ENCODE measurements around the gene KIAA0930. TPM values are rescaled to one million over a fixed set of nuclear protein-coding genes. Genes with fewer than 3 reads are reported as not detected.

The KIAA0930 gene
- total RNA-seq, 1 donor from 2014 or later = 31.5 TPM

- DNase-seq (ENCODE audit: low spot score) = no peak
Measured at GRCh38 chr22:45238076-45238956, 2.4 kb downstream of the KIAA0930 start.

- no peak for DNase-seq (ENCODE audit: low spot score)
Measured at GRCh38 chr22:45237065-45237990, 3.4 kb downstream of the KIAA0930 start.

GRCh38 chr22:45235851-45236342 is 4.8 kb downstream of the KIAA0930 start:
- DNase-seq (ENCODE audit: low spot score) = no peak

- DNase-seq (ENCODE audit: low spot score) = peak; percentile 41
Measured at GRCh38 chr22:45235101-45235777, 5.5 kb downstream of the KIAA0930 start.

GRCh38 chr22:45233827-45234226 is 6.9 kb downstream of the KIAA0930 start:
- DNase-seq (ENCODE audit: low spot score) = no peak

DNA sequence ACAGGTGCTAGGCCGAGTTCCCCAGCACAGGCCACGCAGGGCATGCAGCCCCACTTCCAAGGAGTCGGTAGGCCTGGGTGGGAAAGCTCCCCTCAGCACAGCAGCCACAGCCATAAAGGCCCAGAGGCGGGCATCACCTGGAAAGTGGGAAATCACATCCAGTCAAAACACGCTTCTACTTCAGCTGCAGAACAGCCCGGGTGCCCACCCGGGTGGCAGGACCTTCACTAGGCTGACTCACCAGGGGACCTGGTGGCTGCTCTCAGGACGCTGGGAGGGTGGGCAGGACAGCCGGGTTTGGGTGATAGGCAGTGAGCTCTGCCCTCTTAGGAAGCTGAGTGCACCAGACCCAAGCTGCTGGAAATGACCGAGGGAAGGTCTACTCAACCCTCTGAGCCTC is 7.3 kb downstream of the KIAA0930 start:
- no peak for DNase-seq (ENCODE audit: low spot score)

GRCh38 chr22:45231293-45231692 is 9.4 kb downstream of the KIAA0930 start:
- peak; percentile 42 for DNase-seq (ENCODE audit: low spot score)

DNA sequence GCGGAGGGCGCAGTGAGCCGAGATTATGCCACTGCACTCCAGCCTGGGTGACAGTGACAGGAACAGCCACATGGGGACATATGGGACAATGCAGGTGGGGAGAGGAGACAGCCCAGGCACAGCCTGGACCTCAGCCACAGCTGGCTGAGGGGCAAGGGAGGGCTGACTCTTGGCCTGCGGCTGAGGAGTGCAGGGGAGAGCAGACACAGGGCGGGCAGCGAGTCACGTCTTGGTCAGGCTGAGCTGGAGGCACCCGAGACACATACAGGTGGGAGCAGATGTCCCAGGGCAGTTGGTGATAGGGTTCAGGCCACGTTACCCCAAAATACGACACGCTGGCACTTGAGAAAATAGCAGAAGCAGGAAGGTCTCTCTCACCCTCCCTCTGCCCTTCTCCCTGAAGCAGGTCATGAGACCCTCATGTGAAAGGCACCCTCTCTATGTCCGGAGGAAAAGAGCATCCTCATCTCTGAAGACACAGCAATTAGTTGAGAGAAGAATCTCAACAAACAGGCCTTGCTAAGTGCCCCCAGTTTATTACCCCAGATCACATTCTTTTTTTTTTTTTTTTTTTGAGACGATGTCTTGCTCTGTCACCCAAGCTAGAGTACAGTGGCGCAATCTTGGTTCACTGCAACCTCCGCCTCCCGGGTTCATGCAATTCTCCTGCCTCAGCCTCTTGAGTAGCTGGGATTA is 10.5 kb downstream of the KIAA0930 start:
- DNase-seq (ENCODE audit: low spot score) = no peak

DNA sequence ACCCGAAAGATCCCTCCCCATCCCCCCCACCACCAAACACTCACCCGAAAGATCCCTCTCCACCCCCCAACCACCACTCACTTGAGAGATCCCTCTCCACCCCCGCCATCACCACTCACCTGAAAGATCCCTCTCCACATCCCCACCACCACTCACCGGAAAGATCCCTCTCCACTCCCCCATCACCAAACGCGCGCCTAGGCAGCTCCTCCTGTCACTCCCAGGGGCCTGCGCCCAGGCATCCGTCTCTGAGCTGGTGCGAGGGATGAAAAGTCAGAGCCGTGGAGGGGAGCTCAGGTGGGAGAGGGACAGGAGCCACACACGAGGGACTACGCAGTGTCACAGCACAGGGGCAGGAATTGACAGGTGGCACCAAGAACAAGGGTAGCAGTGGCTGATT is 11.5 kb downstream of the KIAA0930 start:
- no peak for DNase-seq (ENCODE audit: low spot score)

DNA sequence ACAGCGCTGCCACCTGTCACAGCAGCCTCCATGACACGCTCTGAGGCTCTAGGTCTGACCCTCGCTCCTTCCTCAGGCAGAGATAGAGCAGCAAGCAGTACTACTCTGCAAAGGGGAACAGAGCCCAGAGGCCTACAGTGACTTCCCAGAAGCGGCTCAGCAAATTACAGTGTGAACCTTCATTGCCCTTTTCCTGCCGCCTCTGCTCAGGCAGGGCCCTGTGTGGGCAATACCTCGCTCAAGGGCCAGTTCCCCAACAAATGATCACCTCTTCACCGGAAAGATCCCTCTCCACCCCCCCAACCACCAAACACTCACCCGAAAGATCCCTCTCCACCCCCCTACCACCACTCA is 12.3 kb downstream of the KIAA0930 start:
- DNase-seq (ENCODE audit: low spot score) = no peak

DNA sequence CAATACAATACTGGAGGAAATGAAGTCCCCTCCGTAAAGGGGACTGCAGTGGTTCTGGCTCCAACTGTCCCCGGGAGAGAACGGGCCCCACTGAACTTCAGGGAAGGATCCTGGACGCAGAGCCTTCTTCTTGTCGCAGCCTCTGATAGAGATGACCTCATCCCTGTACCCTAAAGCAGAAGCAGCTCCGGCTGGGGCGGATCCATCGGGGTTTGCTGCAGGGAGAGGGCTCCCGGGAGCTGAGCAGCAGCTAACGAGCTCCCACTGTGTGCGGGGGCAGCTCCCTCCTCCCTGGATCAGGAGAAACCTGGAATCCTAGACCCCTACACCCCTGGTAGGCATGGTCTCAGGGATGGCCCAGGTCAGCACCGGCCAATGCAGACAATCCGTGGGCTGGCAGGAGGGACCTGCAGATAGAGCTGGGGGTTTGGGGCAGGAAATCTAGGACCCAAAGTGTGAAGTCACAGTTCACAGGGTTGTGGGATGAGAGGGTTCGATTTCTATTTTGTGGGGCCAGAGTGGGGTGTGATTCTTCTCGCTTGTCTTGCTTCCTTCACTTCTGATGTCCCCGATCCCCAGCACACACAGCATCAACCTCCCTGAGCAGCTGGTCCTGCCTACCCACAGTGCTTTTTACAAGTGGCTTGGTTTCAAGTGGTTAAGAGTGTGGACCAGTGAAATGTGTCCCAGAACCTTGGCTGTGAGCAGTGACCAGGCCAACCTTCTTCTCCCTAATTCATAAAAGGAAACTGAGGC is 12.9 kb downstream of the KIAA0930 start:
- DNase-seq (ENCODE audit: low spot score) = no peak

GRCh38 chr22:45226503-45227186 is 14.0 kb downstream of the KIAA0930 start:
- no peak for DNase-seq (ENCODE audit: low spot score)

GRCh38 chr22:45225732-45226502 is 14.8 kb downstream of the KIAA0930 start:
- DNase-seq (ENCODE audit: low spot score) = peak; percentile 56

DNA sequence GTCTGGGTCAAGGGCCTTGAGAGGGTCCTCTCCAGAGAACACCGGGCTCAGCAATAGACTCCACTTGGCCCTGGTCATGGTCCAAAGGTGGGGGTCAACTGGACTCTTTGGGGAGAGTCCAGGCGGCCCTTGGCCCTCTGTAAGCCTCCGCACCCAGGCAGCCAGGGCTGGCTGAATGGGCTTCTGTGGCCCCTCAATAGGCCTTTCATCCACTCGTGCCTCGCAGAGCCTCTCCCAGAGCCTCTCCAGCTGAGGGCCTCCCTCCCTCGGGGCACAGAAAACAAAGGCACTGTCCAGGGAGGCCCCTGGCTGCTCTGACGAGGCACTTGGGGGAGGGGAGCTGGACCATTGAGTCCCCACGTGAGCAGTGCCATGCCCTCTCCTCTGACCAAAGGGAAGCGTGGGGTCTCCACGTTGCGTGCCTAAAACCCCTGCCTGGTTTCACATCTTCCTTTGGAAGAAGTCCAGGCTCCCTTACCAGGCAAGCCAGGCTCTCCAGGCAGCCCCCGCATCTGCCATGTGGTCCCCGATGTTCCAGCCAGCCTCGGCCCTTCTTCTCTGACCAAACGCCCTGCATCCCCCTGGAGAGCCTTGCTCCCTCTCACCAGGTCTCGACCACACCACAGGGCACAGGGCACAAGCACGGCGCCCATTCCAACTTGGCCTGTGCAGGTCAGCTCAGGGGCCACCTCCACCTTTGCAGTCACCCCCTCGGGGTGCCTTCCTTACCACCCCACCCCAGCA is 15.5 kb downstream of the KIAA0930 start:
- DNase-seq (ENCODE audit: low spot score) = no peak

DNA sequence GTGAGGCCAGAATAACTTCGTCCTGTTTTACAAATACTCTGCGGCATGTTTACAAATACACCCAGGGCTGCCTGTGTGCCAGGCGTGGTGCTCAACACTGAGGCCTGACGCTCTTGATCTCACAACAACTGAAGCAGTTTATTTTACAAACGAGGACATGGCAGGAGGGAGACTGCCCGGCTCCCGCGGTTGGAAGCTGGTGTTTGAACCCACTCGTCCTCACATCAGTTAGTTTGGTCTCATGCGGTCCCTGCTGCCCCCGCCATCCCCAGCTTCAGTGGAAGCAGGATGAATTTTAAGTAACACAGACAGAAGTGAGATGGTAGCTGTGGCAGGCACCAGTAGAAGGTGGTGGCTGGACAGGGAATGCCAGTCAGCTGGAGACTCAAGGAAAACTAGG is 16.4 kb downstream of the KIAA0930 start:
- DNase-seq (ENCODE audit: low spot score) = no peak

- DNase-seq (ENCODE audit: low spot score) = no peak
Measured at GRCh38 chr22:45223304-45224117, 17.2 kb downstream of the KIAA0930 start.

GRCh38 chr22:45221201-45221600 is 19.5 kb downstream of the KIAA0930 start:
- no peak for DNase-seq (ENCODE audit: low spot score)
